ENCODE data around the gene PLXNA4.

The PLXNA4 gene

DNA sequence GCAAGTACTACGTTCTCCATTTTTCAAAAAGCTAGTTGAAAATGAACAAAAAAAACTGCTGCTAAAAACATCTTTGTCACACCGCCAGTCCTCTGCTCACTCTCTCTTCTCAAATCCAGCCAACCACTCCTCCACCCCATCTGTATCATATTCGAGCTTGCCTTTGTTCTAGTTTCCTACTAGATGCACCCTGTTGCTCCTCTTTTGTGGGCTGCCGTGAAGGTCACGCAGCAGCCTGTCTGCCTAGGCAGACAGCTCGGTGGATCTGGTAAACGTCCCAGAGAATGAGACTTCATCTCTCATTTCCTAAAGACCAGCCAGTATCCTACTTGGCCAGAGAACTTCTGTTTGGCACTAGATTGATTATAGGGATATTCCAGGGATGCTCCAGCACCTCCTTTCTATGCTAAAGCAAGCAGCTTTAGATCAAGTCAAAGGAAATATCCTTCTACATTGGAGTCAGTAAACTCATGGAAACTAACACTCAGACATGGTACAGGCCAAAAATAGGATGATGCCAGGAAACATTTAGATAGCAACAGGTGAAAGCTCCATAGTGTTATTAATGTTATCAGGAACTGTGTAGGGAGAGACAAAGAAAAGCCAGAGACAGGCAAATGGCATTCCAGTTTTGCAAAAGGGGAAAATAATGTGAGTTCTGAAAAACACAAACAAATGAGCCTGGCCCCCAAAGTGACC, 8.7 kb upstream of the PLXNA4 start:
- DNase-seq, result no peak

- DNase-seq, result no peak
Measured at GRCh38 chr7:132581431-132581830, 5.2 kb upstream of the PLXNA4 start.

- DNase-seq, result peak; percentile 41
Measured at GRCh38 chr7:132580717-132581285, 4.5 kb upstream of the PLXNA4 start.

GRCh38 chr7:132580277-132580676, 4.0 kb upstream of the PLXNA4 start:
- DNase-seq, result no peak

DNA sequence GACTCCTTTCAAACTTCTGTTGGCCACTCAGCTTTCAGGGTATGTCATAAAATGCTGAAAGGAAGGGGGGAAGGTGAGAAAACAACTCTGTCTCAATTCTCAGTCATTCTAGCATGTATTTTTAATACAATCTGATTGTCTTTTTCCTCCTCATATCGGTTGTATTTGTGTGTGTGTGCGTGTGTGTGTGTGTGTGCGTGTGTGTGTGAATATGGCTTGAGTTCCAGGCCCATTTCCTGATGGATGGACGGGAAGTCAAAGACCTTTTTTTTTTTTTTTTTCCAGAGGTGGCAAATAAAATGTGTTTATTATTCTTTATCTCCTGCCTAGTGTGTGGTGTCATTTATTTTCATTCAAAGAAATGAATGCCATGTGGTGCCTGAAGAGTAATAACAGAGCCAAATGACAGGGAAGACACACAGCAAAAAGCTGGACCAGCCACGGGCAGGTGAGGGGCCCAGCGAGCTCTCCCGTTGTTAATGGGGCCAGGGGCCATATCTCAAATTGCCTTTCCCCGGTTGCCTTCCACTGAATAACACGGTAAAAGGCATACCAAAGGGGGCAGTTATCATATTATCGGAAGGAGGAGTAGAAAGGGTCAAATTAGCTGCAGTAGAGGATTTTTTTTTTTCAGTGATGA, 3.1 kb upstream of the PLXNA4 start:
- DNase-seq, result no peak

DNA sequence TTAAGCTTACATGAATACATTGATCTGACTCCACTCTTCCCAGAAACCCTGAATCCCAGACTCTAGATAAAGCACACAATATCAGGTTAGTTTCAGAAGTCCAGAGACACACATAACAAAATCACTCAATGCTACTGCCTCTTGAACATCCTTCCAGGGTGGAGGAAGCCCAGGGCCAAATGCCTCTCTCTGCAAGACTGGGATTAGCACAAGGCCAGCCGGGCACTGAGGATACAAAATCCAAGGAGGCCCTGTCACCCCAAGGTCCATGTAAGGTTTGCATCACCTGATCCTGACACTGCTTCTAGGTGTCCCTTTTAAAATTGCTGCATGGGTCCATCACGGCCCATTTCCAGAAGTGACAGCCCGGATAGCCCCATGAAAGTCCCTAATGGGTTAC, 2.6 kb upstream of the PLXNA4 start:
- DNase-seq, result no peak

DNA sequence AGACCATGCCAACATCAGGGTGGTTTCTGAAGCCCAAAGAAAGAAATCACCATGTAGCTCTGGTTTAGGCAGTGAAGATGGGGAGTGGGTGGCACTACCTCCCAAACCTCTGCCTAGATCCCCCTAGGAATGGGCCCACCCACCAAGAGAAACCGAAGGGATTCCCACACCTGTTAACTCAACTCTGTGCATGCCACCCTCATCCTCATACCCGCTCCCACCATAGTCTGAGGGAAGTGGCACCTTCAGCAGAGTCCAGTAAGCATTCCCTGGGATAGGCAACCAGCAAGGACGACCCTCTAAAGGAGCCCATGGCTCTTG, 1.7 kb upstream of the PLXNA4 start:
- DNase-seq, result no peak

GRCh38 chr7:132577206-132578049, 1.2 kb upstream of the PLXNA4 start:
- peak; percentile 74 for DNase-seq

- DNase-seq, result no peak
Measured at GRCh38 chr7:132576721-132577085, 433 bp upstream of the PLXNA4 start.

- peak; percentile 71 for DNase-seq
Measured at GRCh38 chr7:132575419-132575981, 770 bp downstream of the PLXNA4 start.

- no peak for DNase-seq
Measured at GRCh38 chr7:132574223-132574622, 2.0 kb downstream of the PLXNA4 start.

- DNase-seq, result no peak
Measured at GRCh38 chr7:132573251-132573955, 2.9 kb downstream of the PLXNA4 start.

- no peak for DNase-seq
Measured at GRCh38 chr7:132572526-132572925, 3.7 kb downstream of the PLXNA4 start.

DNA sequence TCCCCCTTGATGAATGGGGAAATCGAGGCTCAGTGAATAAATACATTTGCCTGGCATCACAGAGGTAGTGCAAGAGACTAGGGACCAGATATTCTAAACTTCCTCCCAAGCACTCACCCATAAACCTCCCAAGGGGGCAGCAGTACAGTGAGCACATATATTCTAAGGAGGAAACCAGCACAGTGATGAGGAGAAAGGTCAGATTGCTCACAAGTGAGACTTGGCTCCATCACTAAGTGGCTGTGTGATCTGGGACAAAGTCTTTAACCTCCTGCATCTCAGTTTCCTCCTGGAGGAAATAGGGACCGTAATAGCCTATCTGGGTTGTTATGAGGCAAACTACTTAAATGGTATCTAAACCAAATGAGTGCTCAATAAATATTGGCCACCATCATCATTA, 4.3 kb downstream of the PLXNA4 start:
- DNase-seq, result no peak

DNA sequence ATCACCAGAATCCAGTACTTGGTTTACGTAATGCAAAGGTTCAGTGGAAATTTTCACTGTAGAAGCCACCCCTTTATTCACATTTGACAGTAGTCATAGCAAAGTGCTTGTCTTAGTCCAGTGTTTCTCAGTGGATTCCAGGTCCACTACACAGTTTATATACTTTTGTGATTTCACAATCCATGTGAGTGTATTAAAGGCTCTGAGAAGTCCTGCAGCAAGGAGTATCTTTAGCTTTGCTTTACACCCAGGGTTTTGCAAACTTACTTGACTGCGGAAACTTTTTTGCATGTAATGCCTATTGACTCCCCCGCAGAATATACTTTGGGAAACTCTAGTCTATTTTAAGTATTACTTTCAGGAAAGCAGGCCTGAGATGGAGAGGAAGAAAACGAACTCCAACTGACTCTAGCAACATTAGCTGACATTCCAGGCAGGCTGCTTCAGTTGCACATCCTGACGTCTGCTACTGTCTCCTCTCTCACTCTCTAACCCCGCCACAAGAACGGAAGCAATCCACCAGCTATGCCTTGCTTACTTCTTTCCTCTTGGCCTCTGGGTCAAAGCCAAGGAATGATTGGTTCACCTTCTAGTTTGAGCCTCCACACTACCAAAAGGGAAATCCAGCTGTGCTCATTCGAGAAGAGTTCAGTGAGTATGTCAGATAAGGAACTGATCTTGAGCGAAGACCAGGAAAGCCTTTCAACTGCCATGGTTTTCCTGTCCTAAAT, 6.2 kb downstream of the PLXNA4 start:
- DNase-seq, result no peak

DNA sequence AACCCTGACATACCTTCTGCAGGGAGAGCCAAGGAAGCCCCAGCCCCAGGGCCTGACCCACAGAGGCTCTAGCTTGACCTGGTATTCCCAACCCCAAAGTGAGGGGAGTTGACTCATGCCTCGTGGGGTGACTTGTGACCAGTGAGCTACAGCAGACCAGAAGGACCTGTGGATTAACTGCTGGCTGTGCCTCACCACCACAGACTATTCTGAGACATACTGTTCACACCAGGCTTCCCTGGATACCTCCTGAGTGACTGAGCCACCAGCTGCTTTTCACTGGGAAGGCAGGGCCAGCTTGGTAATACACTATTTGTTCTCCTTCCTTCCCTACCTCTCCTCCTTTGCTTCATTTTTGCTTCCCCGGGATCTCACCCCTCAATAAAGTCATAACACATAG, 7.3 kb downstream of the PLXNA4 start:
- DNase-seq, result no peak

DNA sequence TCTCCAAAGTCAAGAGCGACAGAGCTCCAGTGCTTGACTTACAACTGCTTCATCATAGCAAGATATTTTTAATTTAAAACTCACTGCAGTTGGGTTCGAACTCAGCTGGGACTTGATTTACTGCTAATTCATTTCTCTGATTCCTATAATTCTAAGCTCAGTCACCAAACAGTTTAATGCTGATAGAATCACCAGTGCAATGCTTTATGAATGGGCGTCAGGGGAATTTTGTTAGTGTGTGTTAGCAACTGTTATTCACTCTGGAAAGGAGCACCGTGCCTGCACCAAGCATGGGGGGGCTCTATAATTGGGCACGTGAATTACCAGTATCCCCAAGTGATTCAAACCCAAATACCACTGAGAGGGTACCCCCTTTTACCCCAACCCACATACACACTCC, 10.4 kb downstream of the PLXNA4 start:
- no peak for DNase-seq

GRCh38 chr7:132565441-132565840, 10.8 kb downstream of the PLXNA4 start:
- DNase-seq, result no peak

GRCh38 chr7:132564849-132565248, 11.4 kb downstream of the PLXNA4 start:
- DNase-seq, result no peak

DNA sequence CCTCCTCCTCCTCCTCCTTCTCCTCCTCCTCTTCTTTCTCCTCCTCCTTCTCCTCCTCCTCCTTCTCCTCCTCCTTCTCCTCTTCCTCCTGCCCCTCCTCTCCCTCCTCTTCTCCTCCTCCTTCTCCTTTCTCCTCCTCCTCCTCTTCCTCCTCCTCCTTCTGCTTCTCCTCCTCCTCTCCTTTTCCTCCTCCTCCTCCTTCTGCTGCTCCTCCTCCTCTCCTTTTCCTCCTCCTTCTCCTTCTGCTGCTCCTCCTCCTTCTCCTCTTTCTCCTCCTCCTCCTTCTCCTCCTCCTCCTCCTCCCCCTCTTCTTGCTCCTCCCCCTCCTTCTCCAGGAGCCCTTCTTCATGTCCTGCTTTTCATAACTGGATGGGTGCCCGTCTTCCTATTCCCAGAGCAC, 12.2 kb downstream of the PLXNA4 start:
- no peak for DNase-seq

DNA sequence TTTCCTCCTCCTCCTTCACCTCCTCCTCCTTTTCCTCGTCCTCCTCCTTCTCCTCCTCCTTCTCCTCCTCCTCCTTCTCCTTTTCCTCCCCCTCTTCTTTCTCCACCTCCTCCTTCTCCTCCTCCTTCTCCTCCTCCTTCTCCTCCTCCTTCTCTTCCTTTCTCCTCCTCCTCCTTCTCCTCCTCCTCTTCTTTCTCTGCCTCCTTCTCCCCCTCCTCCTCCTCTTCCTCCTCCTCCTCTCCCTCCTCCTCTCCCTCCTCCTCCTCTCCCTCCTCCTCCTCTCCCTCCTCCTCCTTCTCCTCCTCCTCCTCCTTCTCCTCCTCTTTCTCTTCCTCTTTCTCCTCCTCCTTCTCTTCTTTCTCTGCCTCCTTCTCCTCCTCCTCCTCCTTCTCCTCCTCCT, 13.6 kb downstream of the PLXNA4 start:
- no peak for DNase-seq

GRCh38 chr7:132561763-132562162, 14.5 kb downstream of the PLXNA4 start:
- no peak for DNase-seq
